Endodermal cell (in vitro differentiated cells): Measurements from ENCODE around the gene ARHGDIA. TPM values are rescaled to one million over a fixed set of nuclear protein-coding genes. Genes with fewer than 3 reads are reported as not detected.

Experiments used
- DNase-seq: peaks from one replicate; pipeline ENCODE4 v3.0.0-alpha.2; 2017
- H3K27ac ChIP-seq: 2 replicates; pipeline ENCODE4 v1.5.1; 2013; ENCODE audit warnings: mild to moderate bottlenecking, low read depth, low read length, moderate library complexity
- H3K27me3 ChIP-seq: 2 replicates; pipeline ENCODE4 v1.6.1; 2013; ENCODE audit warnings: mild to moderate bottlenecking, low read length, moderate library complexity; ENCODE audit not compliant: insufficient read depth, control insufficient read depth, poor library complexity, severe bottlenecking
- H3K36me3 ChIP-seq: 2 replicates; pipeline ENCODE4 v1.7.0; 2013; ENCODE audit warnings: mild to moderate bottlenecking, low read length, moderate library complexity; ENCODE audit not compliant: control insufficient read depth, insufficient read depth
- H3K4me1 ChIP-seq: one replicate; pipeline ENCODE4 v1.7.0; 2013; ENCODE audit warnings: low read length; ENCODE audit not compliant: control insufficient read depth, insufficient read depth
- H3K4me3 ChIP-seq: 2 replicates; pipeline ENCODE4 v1.5.1; 2013; ENCODE audit warnings: mild to moderate bottlenecking, low read length, moderate library complexity
- H3K9ac ChIP-seq: 2 replicates; pipeline ENCODE4 v1.6.1; 2013; ENCODE audit warnings: mild to moderate bottlenecking, low read length, moderate library complexity; ENCODE audit not compliant: poor library complexity, severe bottlenecking; ENCODE audit errors: extremely low read depth
- H3K9me3 ChIP-seq: 2 replicates; pipeline ENCODE4 v1.6.1; 2013; ENCODE audit warnings: mild to moderate bottlenecking, low read length, moderate library complexity; ENCODE audit not compliant: control insufficient read depth
- H3K27ac Mint-ChIP-seq: 2 replicates; pipeline ENCODE4 v1.8.0; 2020; ENCODE audit warnings: mixed read lengths
- H3K27me3 Mint-ChIP-seq: 2 replicates; pipeline ENCODE4 v1.8.0; 2021; ENCODE audit warnings: mild to moderate bottlenecking, mixed read lengths; ENCODE audit not compliant: insufficient read depth
- H3K36me3 Mint-ChIP-seq: 2 replicates; pipeline ENCODE4 v1.8.0; 2020; ENCODE audit warnings: low read depth, mixed read lengths
- H3K4me1 Mint-ChIP-seq: 2 replicates; pipeline ENCODE4 v1.8.0; 2020; ENCODE audit warnings: mixed read lengths
- H3K4me3 Mint-ChIP-seq: 2 replicates; pipeline ENCODE4 v1.8.0; 2020; ENCODE audit warnings: mild to moderate bottlenecking, moderate library complexity, mixed read lengths
- H3K9me3 Mint-ChIP-seq: 2 replicates; pipeline ENCODE4 v1.8.0; 2020; ENCODE audit warnings: mild to moderate bottlenecking, mixed read lengths
- WGBS, 2 experiments: methylation state at CpG; one replicate each; pipeline versions ENCODE4 v1.1.5 to v1.1.7; 2013; ENCODE audit warnings: missing lambda C conversion rate in 2 of 2, mixed read lengths in 1 of 2; ENCODE audit not compliant: insufficient coverage in 1 of 2, insufficient read length in 1 of 2; 5-methylcytosine and 5-hydroxymethylcytosine counted together
- total RNA-seq, 2 donors: library from RNA; stranded (reverse); fragmentation: NEBNext Ultra II Directional in 1 of 2; extraction: Animal tissue kit (Norgen Biotek cat#: 25700) in 1 of 2; gene quantifications; 2 replicates in 1 of 2; 3 replicates in 1 of 2; pipeline ENCODE4 v1.2.1, GENCODE V29; 2021
- TF ChIP-seq, protein P1 (sequence below): fragments of 200-600 bp; sonication (generic); conservative IDR thresholded peaks from 2 replicates; pipeline ENCODE4 v1.5.0; 2021; ENCODE audit warnings: antibody characterized with exemption, mild to moderate bottlenecking

Gene ARHGDIA
- total RNA-seq, 2 donors from 2014 or later = 240 to 254 TPM

DNA sequence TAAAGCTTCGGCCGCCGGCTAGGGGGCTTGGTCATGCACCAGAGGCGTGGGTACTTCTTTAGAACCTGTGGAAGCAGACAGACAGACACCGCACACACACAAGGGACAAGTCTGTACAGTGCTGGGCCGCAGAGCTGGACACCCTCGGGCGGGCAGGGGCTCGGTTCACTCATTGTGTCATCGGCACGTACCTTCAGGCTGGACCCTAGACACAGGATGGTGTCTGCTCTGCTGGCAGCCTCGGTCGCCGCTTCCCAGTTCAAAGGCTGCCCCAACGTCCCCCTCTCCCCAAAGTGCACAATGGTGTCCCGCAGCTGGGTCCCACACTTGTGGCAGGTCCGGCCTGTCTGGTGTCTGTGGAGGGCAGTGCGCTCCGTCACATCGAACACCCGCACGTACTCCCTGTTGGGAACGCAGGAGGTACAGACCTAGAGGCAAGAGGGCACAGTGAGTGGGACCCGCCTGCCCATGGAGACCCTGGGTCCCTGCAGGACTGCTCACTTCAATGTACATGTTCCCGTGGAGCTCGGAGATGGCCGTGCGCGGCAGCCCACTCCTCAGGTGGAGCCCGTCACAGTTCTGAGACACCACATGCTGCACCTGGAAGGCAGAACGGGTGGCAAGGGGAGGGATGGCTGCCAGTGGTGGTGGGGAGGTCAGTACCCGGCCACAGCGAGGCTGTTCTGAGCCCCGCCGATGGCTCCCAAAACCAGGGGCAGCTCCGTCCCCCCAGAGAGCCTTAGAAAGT lies 43.1 kb upstream of the ARHGDIA start:
- Histone ChIP-seq H3K27me3 (no peaks in the 10 kb centered on the region), H3K9me3 (no peaks in the 10 kb centered on the region), H3K4me3 (no peak overlapping the region), H3K36me3 (peaks cover 46% of the 10 kb centered on the region), H3K4me1 (peaks cover 10% of the 10 kb centered on the region), H3K27ac (no peak overlapping the region), H3K9ac (no peak overlapping the region)
- Mint-ChIP-seq H3K9me3 (no peaks in the 10 kb centered on the region), H3K36me3 (peaks cover 30% of the 10 kb centered on the region), H3K27me3 (no peaks in the 10 kb centered on the region), H3K27ac (no peak overlapping the region), H3K4me1 (peaks cover 12% of the 10 kb centered on the region), H3K4me3 (no peak overlapping the region)
- no peak for DNase-seq
- 95 to 100% methylated on average over 22 to 34 of the region's 36 CpGs for WGBS, 2 experiments
- TF ChIP-seq, protein P1, sequence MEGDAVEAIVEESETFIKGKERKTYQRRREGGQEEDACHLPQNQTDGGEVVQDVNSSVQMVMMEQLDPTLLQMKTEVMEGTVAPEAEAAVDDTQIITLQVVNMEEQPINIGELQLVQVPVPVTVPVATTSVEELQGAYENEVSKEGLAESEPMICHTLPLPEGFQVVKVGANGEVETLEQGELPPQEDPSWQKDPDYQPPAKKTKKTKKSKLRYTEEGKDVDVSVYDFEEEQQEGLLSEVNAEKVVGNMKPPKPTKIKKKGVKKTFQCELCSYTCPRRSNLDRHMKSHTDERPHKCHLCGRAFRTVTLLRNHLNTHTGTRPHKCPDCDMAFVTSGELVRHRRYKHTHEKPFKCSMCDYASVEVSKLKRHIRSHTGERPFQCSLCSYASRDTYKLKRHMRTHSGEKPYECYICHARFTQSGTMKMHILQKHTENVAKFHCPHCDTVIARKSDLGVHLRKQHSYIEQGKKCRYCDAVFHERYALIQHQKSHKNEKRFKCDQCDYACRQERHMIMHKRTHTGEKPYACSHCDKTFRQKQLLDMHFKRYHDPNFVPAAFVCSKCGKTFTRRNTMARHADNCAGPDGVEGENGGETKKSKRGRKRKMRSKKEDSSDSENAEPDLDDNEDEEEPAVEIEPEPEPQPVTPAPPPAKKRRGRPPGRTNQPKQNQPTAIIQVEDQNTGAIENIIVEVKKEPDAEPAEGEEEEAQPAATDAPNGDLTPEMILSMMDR = no peak

DNA sequence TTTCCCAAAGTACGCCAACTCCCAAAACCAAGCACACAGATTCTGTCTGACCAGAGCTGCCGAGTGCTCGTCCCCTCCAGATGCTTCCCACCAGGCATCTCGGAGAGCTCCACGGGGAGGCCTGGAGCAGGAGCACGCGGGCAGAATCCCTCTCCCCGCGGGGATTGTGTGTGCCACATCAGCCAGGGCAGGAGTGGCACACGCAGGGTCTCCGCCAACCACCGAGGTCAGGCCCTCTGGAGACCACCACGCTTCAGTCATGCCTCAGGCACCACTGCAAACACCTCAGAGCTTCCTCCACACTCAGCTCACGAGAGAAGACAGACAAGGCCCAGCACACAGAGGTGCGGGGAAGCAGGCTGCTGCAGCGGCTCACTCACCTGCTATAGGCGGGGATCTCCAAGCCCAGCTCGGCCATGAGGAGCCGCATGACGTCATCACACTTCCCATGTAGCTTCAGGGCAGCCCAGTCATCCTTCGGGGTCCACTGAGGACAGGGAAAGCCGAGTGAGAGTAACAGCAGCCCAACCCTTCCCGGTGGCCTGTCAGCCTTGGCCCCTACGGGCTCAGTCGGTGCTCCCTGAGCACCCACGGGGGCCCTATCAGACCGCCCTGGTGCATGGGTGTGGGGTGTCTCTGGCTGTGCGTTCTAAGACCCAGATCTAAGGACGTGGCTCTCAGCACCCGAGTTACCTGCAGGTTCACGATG lies 42.4 kb upstream of the ARHGDIA start:
- Mint-ChIP-seq H3K4me3 (no peak overlapping the region), H3K9me3 (no peaks in the 10 kb centered on the region), H3K4me1 (peaks cover 12% of the 10 kb centered on the region), H3K36me3 (peaks cover 29% of the 10 kb centered on the region), H3K27ac (no peak overlapping the region), H3K27me3 (no peaks in the 10 kb centered on the region)
- H3K4me1 ChIP-seq = peaks cover 10% of the 10 kb centered on the region
- H3K27me3 ChIP-seq = no peaks in the 10 kb centered on the region
- no peak overlapping the region for H3K27ac ChIP-seq
- peaks cover 54% of the 10 kb centered on the region for H3K36me3 ChIP-seq
- no peaks in the 10 kb centered on the region for H3K9me3 ChIP-seq
- TF ChIP-seq, protein P1 = no peak
- DNase-seq = no peak
- 94 to 98% methylated on average over 25 to 31 of the region's 31 CpGs for WGBS, 2 experiments
- no peak overlapping the region for H3K4me3 ChIP-seq
- no peak overlapping the region for H3K9ac ChIP-seq

DNA sequence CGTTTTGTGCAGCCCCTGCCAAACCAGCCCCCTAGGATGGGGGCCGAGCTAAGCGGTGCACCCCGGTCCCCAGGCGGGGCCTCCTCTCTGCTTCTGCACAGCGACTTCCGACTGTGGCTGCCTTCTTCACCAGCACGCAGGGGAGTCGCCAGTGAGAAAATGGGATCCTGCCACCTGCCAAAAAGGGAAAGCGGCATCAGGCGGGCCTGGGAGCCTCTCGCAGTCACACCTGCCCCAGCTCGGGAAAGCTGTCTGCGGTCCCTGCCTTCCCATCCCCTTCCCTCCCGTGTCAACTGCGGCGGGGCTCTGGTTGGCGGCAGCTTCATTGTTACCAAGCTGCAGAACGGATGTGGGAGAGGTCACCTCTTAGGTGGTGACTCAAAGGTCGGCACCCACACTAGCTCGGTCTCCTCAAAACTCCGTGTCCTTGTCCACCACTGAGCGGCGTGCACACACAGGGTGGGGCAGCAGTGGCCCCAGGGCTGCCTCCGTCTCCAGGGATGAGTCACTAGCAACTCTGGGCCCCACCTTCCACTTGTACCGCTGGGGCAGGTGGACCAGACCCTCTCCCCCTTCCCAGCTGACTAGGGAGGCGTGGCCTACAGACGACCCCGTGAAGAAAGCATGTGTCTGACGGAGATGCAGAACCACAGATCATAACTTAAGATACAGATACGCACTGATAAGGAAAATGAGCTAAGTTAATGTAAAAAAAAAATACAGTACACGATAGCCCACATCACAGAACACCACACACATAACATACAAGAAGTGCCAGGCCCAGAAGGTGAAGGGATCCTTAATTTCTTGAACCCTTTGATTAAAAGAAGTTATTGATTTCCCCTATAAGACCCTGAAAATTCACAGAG lies 41.5 kb upstream of the ARHGDIA start:
- Mint-ChIP-seq H3K4me3 (no peak overlapping the region), H3K36me3 (peaks cover 33% of the 10 kb centered on the region), H3K4me1 (peaks cover 12% of the 10 kb centered on the region), H3K9me3 (no peaks in the 10 kb centered on the region), H3K27ac (no peak overlapping the region), H3K27me3 (no peaks in the 10 kb centered on the region)
- no peak for DNase-seq
- TF ChIP-seq, protein P1 = no peak
- 94 to 95% methylated on average over 18 to 30 of the region's 32 CpGs for WGBS, 2 experiments
- Histone ChIP-seq H3K27ac (no peak overlapping the region), H3K36me3 (peaks cover 61% of the 10 kb centered on the region), H3K4me3 (no peak overlapping the region), H3K9ac (no peak overlapping the region), H3K4me1 (peaks cover 10% of the 10 kb centered on the region), H3K27me3 (no peaks in the 10 kb centered on the region), H3K9me3 (no peaks in the 10 kb centered on the region)
